ENCODE results near the gene EPHB6. TPM values are rescaled to one million over a fixed set of nuclear protein-coding genes. Genes with fewer than 3 reads are reported as not detected.

The EPHB6 gene
- total RNA-seq, 1 donor from 2014 or later: 3.8 TPM

DNA sequence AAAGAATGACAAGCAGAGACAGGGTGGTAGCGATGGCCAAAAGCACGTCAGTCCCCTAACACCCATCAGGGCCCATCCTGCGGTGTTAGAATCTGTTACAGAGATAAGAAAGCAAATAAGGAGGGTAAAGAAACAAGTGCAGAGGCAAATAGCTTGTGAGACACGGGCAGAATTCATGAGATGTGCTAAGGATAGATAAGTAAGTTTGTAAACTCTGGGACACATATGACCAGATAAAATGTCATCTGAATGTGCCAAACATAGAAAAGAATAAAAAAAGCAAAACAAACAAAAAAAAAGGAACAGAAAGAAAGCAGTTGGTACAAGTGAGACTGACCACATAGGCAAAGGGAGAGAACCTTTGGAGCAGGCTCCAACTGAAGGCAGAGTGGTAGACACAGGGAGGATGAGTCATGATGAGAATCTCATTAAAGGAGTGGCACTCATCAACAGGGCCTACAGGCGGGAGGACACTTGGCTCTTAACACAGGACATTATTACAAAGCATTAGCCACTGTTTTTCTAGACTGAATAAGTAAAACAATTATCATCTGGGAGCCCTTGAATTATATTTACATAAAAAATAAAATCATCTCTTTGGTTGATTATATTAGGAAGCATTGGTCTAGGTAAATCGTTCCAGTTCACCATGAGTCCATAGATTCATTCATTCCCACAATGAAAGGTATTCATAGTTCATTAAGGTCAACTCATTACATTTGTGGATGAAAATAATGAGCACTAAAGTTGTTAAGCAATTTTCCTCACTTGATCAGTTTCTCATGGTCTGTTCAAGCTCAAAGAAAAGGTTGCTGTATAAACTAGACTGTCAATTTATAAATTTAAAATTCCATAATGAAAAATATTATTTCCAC is 21.5 kb upstream of the EPHB6 start:
- Mint-ChIP-seq H3K4me1 (ENCODE audit: unreplicated experiment) (no peaks in the 10 kb centered on the region), H3K4me3 (ENCODE audit: unreplicated experiment) (no peak overlapping the region), H3K36me3 (ENCODE audit: low read depth, unreplicated experiment) (no peaks in the 10 kb centered on the region), H3K27me3 (ENCODE audit: unreplicated experiment) (peaks cover 3% of the 10 kb centered on the region), H3K9me3 (ENCODE audit: unreplicated experiment) (no peaks in the 10 kb centered on the region), H3K27ac (ENCODE audit: unreplicated experiment) (peak overlapping the region; percentile 8)
- no peak for DNase-seq (ENCODE audit: low spot score)
- TF ChIP-seq, protein P1, sequence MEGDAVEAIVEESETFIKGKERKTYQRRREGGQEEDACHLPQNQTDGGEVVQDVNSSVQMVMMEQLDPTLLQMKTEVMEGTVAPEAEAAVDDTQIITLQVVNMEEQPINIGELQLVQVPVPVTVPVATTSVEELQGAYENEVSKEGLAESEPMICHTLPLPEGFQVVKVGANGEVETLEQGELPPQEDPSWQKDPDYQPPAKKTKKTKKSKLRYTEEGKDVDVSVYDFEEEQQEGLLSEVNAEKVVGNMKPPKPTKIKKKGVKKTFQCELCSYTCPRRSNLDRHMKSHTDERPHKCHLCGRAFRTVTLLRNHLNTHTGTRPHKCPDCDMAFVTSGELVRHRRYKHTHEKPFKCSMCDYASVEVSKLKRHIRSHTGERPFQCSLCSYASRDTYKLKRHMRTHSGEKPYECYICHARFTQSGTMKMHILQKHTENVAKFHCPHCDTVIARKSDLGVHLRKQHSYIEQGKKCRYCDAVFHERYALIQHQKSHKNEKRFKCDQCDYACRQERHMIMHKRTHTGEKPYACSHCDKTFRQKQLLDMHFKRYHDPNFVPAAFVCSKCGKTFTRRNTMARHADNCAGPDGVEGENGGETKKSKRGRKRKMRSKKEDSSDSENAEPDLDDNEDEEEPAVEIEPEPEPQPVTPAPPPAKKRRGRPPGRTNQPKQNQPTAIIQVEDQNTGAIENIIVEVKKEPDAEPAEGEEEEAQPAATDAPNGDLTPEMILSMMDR (IDR thresholded peaks at IDR 0.05; ENCODE audit: unreplicated experiment): no peak

DNA sequence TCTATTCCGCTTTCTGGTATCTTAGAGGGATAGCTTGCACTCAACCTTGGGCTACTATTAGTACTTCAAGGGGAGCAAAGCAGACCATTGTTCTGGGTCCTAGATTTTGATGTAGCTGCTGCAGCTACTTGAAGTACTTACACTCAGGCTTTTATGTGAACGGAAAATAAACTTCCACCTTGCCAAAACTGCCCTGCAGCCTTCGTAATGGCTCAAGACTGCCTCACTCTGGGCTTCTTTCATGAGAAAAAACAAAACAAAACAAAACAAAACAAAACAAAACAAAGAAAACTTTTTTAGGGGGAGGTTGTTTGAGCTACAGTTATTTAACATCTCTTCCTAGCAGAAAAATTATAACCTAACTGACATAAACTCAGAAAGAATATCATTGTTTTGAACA is 19.4 kb upstream of the EPHB6 start:
- Mint-ChIP-seq H3K27ac (ENCODE audit: unreplicated experiment) (no peak overlapping the region), H3K9me3 (ENCODE audit: unreplicated experiment) (no peaks in the 10 kb centered on the region), H3K36me3 (ENCODE audit: low read depth, unreplicated experiment) (no peaks in the 10 kb centered on the region), H3K27me3 (ENCODE audit: unreplicated experiment) (peaks cover 1% of the 10 kb centered on the region), H3K4me3 (ENCODE audit: unreplicated experiment) (no peak overlapping the region), H3K4me1 (ENCODE audit: unreplicated experiment) (no peaks in the 10 kb centered on the region)
- TF ChIP-seq, protein P1 (IDR thresholded peaks at IDR 0.05; ENCODE audit: unreplicated experiment): no peak
- no peak for DNase-seq (ENCODE audit: low spot score)

DNA sequence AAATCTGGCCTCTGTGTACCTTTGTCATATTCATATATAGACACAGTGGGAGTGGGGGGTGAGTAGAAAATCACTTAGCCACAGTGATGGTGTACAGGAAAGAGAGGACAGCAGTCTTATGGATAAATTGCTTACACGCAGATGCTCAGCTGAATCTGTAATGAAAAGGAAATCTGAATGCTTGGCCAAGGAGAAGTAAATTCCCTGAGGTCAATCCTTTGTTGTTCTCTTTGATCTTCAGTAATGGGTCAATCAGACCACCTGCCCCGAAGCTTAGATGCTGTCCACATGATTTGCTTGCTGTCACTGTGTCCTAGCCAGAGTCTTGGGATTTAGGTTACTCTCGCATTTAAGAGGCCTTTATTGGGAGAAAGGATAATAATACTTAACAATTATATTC is 18.4 kb upstream of the EPHB6 start:
- H3K36me3 Mint-ChIP-seq (ENCODE audit: low read depth, unreplicated experiment): no peaks in the 10 kb centered on the region
- TF ChIP-seq, protein P1 (IDR thresholded peaks at IDR 0.05; ENCODE audit: unreplicated experiment): no peak
- H3K27me3 Mint-ChIP-seq (ENCODE audit: unreplicated experiment): peaks cover 1% of the 10 kb centered on the region
- no peaks in the 10 kb centered on the region for H3K4me1 Mint-ChIP-seq (ENCODE audit: unreplicated experiment)
- no peak overlapping the region for H3K4me3 Mint-ChIP-seq (ENCODE audit: unreplicated experiment)
- no peaks in the 10 kb centered on the region for H3K9me3 Mint-ChIP-seq (ENCODE audit: unreplicated experiment)
- no peak for DNase-seq (ENCODE audit: low spot score)
- no peak overlapping the region for H3K27ac Mint-ChIP-seq (ENCODE audit: unreplicated experiment)

DNA sequence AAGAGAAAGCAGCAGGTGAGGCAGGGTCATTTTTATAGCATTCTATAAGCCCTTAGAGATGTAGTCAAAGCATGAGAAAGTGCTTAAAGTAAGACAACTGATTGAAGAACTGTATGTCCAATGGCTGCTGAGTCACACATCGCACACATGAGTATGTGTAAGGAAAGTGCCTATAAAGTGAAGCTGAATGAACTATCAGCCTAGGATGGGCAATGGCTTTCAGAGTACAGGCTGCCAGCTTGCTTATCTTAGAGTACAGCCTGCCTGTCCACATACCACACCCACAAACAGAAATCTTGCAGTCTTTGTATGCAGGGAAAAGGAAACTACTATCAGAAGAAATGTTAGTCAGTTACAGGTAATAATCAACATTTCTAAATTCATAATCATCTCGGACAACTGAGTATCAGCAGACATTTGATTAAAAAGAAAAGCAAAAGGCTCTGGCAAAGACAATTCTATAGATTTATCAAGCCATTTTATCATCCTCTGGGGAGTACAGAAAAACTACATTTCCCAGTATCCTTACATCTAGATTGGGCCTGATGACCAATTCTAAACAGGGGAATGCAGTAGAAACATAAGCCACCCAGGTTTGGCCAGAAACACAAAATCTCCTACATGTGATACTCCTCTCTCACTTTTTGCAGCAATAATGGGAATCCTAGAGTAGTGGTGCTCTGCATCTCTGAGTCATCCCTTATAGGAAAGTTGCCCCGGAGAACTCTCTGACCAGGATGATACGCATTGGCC is 16.2 kb upstream of the EPHB6 start:
- TF ChIP-seq, protein P1 (IDR thresholded peaks at IDR 0.05; ENCODE audit: unreplicated experiment): no peak
- Mint-ChIP-seq H3K27ac (ENCODE audit: unreplicated experiment) (no peak overlapping the region), H3K4me3 (ENCODE audit: unreplicated experiment) (no peak overlapping the region), H3K9me3 (ENCODE audit: unreplicated experiment) (peaks cover 4% of the 10 kb centered on the region), H3K36me3 (ENCODE audit: low read depth, unreplicated experiment) (no peaks in the 10 kb centered on the region), H3K4me1 (ENCODE audit: unreplicated experiment) (no peaks in the 10 kb centered on the region), H3K27me3 (ENCODE audit: unreplicated experiment) (peaks cover 4% of the 10 kb centered on the region)
- DNase-seq (ENCODE audit: low spot score): no peak
